Gastrocnemius medialis (tissue), 4 donors: ENCODE measurements around the gene SMIM10L1.

Experiments used
- POLR2A ChIP-seq, 2 donors: fragments of 450-650 bp; IDR thresholded peaks; one replicate each; pipeline ENCODE4 v1.6.1; 2017; ENCODE audit warnings: antibody characterized with exemption in 2 of 2, mild to moderate bottlenecking in 2 of 2, moderate library complexity in 2 of 2
- TF ChIP-seq, protein P1 (sequence below), 5 experiments: fragments of 450-650 bp in 3 of 5; fragments of 200-600 bp in 2 of 5; sonication (generic) in 2 of 5; IDR thresholded peaks in 4 of 5; conservative IDR thresholded peaks in 1 of 5; 1 replicate in 4 of 5; 2 replicates in 1 of 5; pipeline ENCODE4 v1.5.1; 2016 to 2019; ENCODE audit warnings: antibody characterized with exemption in 5 of 5, mild to moderate bottlenecking in 3 of 5, moderate library complexity in 3 of 5

DNA sequence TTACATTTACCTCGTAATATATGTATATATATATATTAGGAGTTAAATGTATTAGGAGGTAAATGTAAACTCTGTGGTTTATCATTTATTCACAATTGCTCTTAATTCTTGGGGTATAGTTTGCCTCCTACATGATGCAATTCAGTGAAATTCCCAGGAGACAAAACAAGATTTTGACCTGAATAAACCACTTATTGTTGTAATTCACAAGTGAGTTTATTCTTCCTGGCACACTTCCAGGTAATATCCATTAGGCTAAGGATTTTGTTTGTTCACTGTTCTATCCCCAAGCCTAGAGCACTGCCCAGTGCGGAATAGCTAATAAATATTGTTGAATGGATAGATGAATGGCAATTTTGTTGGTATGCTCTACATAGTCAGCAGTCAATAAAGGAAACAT, 3.0 kb downstream of the SMIM10L1 start:
- TF ChIP-seq, protein P1, sequence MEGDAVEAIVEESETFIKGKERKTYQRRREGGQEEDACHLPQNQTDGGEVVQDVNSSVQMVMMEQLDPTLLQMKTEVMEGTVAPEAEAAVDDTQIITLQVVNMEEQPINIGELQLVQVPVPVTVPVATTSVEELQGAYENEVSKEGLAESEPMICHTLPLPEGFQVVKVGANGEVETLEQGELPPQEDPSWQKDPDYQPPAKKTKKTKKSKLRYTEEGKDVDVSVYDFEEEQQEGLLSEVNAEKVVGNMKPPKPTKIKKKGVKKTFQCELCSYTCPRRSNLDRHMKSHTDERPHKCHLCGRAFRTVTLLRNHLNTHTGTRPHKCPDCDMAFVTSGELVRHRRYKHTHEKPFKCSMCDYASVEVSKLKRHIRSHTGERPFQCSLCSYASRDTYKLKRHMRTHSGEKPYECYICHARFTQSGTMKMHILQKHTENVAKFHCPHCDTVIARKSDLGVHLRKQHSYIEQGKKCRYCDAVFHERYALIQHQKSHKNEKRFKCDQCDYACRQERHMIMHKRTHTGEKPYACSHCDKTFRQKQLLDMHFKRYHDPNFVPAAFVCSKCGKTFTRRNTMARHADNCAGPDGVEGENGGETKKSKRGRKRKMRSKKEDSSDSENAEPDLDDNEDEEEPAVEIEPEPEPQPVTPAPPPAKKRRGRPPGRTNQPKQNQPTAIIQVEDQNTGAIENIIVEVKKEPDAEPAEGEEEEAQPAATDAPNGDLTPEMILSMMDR (IDR thresholded peaks at IDR 0.05 in 4 of 5, conservative IDR thresholded peaks at IDR 0.05 in 1 of 5) = no peak
- no peak for TF ChIP-seq POLR2A (IDR thresholded peaks at IDR 0.05)
